H1 (cell line): ENCODE data around the gene ATP1A1. TPM values are rescaled to one million over a fixed set of nuclear protein-coding genes. Genes with fewer than 3 reads are reported as not detected.

Experiments used
- CTCF ChIA-PET: fragments of 300-600 bp; sonication (Branson Sonifier 250); formaldehyde crosslinking; loops from one replicate; lab custom pipeline; 2021; ENCODE audit not compliant: partially characterized antibody; lab: Charles Lee
- POLR2A ChIA-PET: fragments of 300-600 bp; sonication (Branson Sonifier 250); formaldehyde crosslinking; loops from one replicate; lab custom pipeline; 2021; ENCODE audit warnings: inconsistent platforms; ENCODE audit not compliant: partially characterized antibody; lab: Charles Lee
- DNase-seq, 2 experiments: peaks; one replicate each; pipeline versions ENCODE4 v3.0.0 to v3.0.0-alpha.2; 2010 to 2022; ENCODE audit warnings: low spot score in 2 of 2, low read depth in 1 of 2, mixed read lengths in 1 of 2
- FAIRE-seq: peaks from 2 replicates; lab custom pipeline; 2011; peaks lifted over from hg19 to GRCh38; lab: Jason Lieb, UNC
- H2AFZ ChIP-seq: 2 replicates; pipeline ENCODE4 v1.8.1; 2012; ENCODE audit warnings: low read length, inconsistent platforms
- H2AK5ac ChIP-seq: 2 replicates; pipeline ENCODE4 v1.6.1; 2013; ENCODE audit warnings: low read depth, low read length
- H2BK120ac ChIP-seq: replicated peaks from 2 replicates; pipeline ENCODE3; 2013; ENCODE audit warnings: low read depth, low read length, inconsistent platforms
- H2BK12ac ChIP-seq: 2 replicates; pipeline ENCODE4 v1.6.1; 2013; ENCODE audit warnings: low read depth, low read length
- H2BK15ac ChIP-seq: 2 replicates; pipeline ENCODE4 v1.6.1; 2013; ENCODE audit warnings: low read length
- H2BK20ac ChIP-seq: 2 replicates; pipeline ENCODE4 v1.6.1; 2013; ENCODE audit warnings: low read length
- H2BK5ac ChIP-seq: 2 replicates; pipeline ENCODE4 v1.6.1; 2013; ENCODE audit warnings: low read depth, low read length
- H3K14ac ChIP-seq: 2 replicates; pipeline ENCODE4 v1.6.1; 2013; ENCODE audit warnings: inconsistent platforms; ENCODE audit not compliant: insufficient read length
- H3K18ac ChIP-seq: 2 replicates; pipeline ENCODE4 v1.6.1; 2013; ENCODE audit warnings: low read length; ENCODE audit errors: extremely low read depth
- H3K23ac ChIP-seq: 2 replicates; pipeline ENCODE4 v1.6.1; 2013; ENCODE audit warnings: inconsistent platforms; ENCODE audit not compliant: insufficient read length
- H3K23me2 ChIP-seq: 2 replicates; pipeline ENCODE4 v1.6.1; 2013; ENCODE audit warnings: low read depth, low read length
- H3K27ac ChIP-seq: 2 replicates; pipeline ENCODE4 v1.6.1; 2011; ENCODE audit warnings: low read depth, low read length, inconsistent platforms
- H3K27me3 ChIP-seq, 4 experiments: replicated peaks in 1 of 4; 1 replicate in 1 of 4; 2 replicates in 3 of 4; pipeline versions ENCODE4 v1.6.1 to v1.8.1; 2011 to 2013; ENCODE audit warnings: low read length in 3 of 4, mild to moderate bottlenecking in 3 of 4, inconsistent platforms in 2 of 4, mixed read lengths in 2 of 4, moderate library complexity in 1 of 4; ENCODE audit not compliant: control insufficient read depth in 3 of 4, insufficient read depth in 3 of 4; ENCODE audit errors: extremely low read depth in 1 of 4
- H3K36me3 ChIP-seq, 4 experiments: 2 replicates each; pipeline versions ENCODE4 v1.6.1 to v1.8.1; 2011 to 2013; ENCODE audit warnings: mild to moderate bottlenecking in 4 of 4, low read length in 3 of 4, moderate library complexity in 2 of 4, control low read depth in 1 of 4, inconsistent platforms in 1 of 4; ENCODE audit not compliant: insufficient read depth in 4 of 4, control insufficient read depth in 2 of 4
- H3K4ac ChIP-seq: replicated peaks from 2 replicates; pipeline ENCODE3; 2013; ENCODE audit warnings: low read length, low read depth, mixed read lengths, inconsistent platforms; ENCODE audit not compliant: insufficient read length
- H3K4me1 ChIP-seq, 4 experiments: replicated peaks in 1 of 4; 1 replicate in 1 of 4; 2 replicates in 3 of 4; pipeline versions ENCODE4 v1.6.1 to v1.8.1; 2011 to 2013; ENCODE audit warnings: low read length in 3 of 4, inconsistent platforms in 2 of 4, mixed read lengths in 1 of 4; ENCODE audit not compliant: insufficient read depth in 4 of 4, control insufficient read depth in 3 of 4
- H3K4me2 ChIP-seq, 2 experiments: 2 replicates each; pipeline versions ENCODE4 v1.6.1 to v1.8.1; 2011 to 2013; ENCODE audit warnings: low read depth in 2 of 2, low read length in 2 of 2, control low read depth in 1 of 2, inconsistent platforms in 1 of 2, mild to moderate bottlenecking in 1 of 2; ENCODE audit not compliant: insufficient read depth in 1 of 2
- H3K4me3 ChIP-seq, 4 experiments: fragments of 200-600, 300-600 bp in 1 of 4; sonication (generic), shearing (Covaris generic), sonication (Bioruptor Twin) in 1 of 4; 2 replicates each; pipeline versions ENCODE4 v1.5.1 to v1.8.1; 2011 to 2016; ENCODE audit warnings: low read length in 4 of 4, low read depth in 3 of 4, control low read depth in 2 of 4, inconsistent platforms in 2 of 4, mild to moderate bottlenecking in 2 of 4, mixed read lengths in 1 of 4, moderate library complexity in 1 of 4; ENCODE audit not compliant: insufficient read depth in 2 of 4; ENCODE audit errors: extremely low read depth in 1 of 4
- H3K56ac ChIP-seq: replicated peaks from 2 replicates; pipeline ENCODE3; 2013; ENCODE audit warnings: low read depth, mild to moderate bottlenecking, mixed read lengths, low read length, inconsistent platforms; ENCODE audit not compliant: insufficient read length
- H3K79me1 ChIP-seq: 2 replicates; pipeline ENCODE4 v1.6.1; 2013; ENCODE audit warnings: low read depth, low read length, control low read depth
- H3K79me2 ChIP-seq, 2 experiments: 2 replicates each; pipeline versions ENCODE4 v1.6.1 to v1.8.1; 2012 to 2013; ENCODE audit warnings: low read length in 2 of 2, mild to moderate bottlenecking in 2 of 2, inconsistent platforms in 1 of 2; ENCODE audit not compliant: insufficient read depth in 2 of 2, control insufficient read depth in 1 of 2
- H3K9ac ChIP-seq, 4 experiments: replicated peaks in 1 of 4; 1 replicate in 1 of 4; 2 replicates in 3 of 4; pipeline versions ENCODE4 v1.6.1 to v1.8.1; 2011 to 2013; ENCODE audit warnings: low read depth in 3 of 4, low read length in 3 of 4, control low read depth in 2 of 4, mild to moderate bottlenecking in 2 of 4, moderate library complexity in 2 of 4, inconsistent platforms in 1 of 4; ENCODE audit errors: extremely low read depth in 1 of 4
- H3K9me3 ChIP-seq, 2 experiments: 2 replicates each; pipeline versions ENCODE4 v1.6.1 to v1.8.1; 2012 to 2013; ENCODE audit warnings: mild to moderate bottlenecking in 2 of 2, moderate library complexity in 2 of 2, control low read depth in 1 of 2, inconsistent platforms in 1 of 2, low read depth in 1 of 2, low read length in 1 of 2, mixed read lengths in 1 of 2; ENCODE audit not compliant: insufficient read depth in 2 of 2
- H4K20me1 ChIP-seq, 2 experiments: replicated peaks in 1 of 2; 2 replicates each; pipeline versions ENCODE3 to v1.8.1; 2011 to 2013; ENCODE audit warnings: inconsistent platforms in 2 of 2, low read length in 2 of 2, mild to moderate bottlenecking in 1 of 2; ENCODE audit not compliant: insufficient read depth in 2 of 2, control insufficient read depth in 1 of 2
- H4K5ac ChIP-seq: 2 replicates; pipeline ENCODE4 v1.6.1; 2013; ENCODE audit warnings: low read length, low read depth, mixed read lengths, inconsistent platforms; ENCODE audit not compliant: insufficient read length
- H4K8ac ChIP-seq: 2 replicates; pipeline ENCODE4 v1.8.0; 2013; ENCODE audit warnings: mild to moderate bottlenecking, moderate library complexity, low read length, inconsistent platforms; ENCODE audit not compliant: insufficient read depth; ENCODE audit errors: extremely low read depth
- H4K91ac ChIP-seq: replicated peaks from 2 replicates; pipeline ENCODE3; 2013; ENCODE audit warnings: low read length, mixed read lengths, inconsistent platforms; ENCODE audit not compliant: insufficient read length
- BCL11A ChIP-seq, 2 experiments: IDR thresholded peaks; one replicate each; pipeline ENCODE4 v1.6.1; 2011; ENCODE audit warnings: low read depth in 2 of 2, low read length in 2 of 2, mild to moderate bottlenecking in 2 of 2
- CBX8 ChIP-seq: fragments of 300-800, 300-1000 bp; sonication (generic); IDR thresholded peaks from 2 replicates; pipeline ENCODE4 v1.7.1; 2016; ENCODE audit warnings: low read depth, low read length, borderline replicate concordance
- HDAC2 ChIP-seq, 2 experiments: fragments of 300-600 bp in 1 of 2; sonication (generic) in 1 of 2; IDR thresholded peaks; 2 replicates each; pipeline ENCODE4 v1.6.1; 2011 to 2012; ENCODE audit warnings: low read depth in 2 of 2, low read length in 2 of 2, mild to moderate bottlenecking in 2 of 2, moderate library complexity in 2 of 2, borderline replicate concordance in 1 of 2, inconsistent platforms in 1 of 2
- KDM1A ChIP-seq: fragments of 200-600, 300-600 bp; sonication (generic); IDR thresholded peaks from 2 replicates; pipeline ENCODE4 v1.7.1; 2016; ENCODE audit warnings: mild to moderate bottlenecking, low read length, borderline replicate concordance
- MAX ChIP-seq: IDR thresholded peaks from 2 replicates; pipeline ENCODE4 v1.6.1; 2012; ENCODE audit warnings: inconsistent platforms
- NRF1 ChIP-seq: IDR thresholded peaks from 2 replicates; pipeline ENCODE4 v1.6.1; 2011; ENCODE audit warnings: mild to moderate bottlenecking, low read depth, low read length, improper control_type of control experiment
- POLR2A ChIP-seq, 2 experiments: IDR thresholded peaks; 1 replicate in 1 of 2; 2 replicates in 1 of 2; pipeline ENCODE4 v1.6.1; 2011; ENCODE audit warnings: low read depth in 2 of 2, low read length in 2 of 2, mild to moderate bottlenecking in 2 of 2; ENCODE audit errors: control extremely low read depth in 1 of 2
- RNF2 ChIP-seq: fragments of 200-900, 300-1000 bp; sonication (generic); IDR thresholded peaks from 2 replicates; pipeline ENCODE4 v1.7.1; 2016; ENCODE audit warnings: borderline replicate concordance, low read depth, mild to moderate bottlenecking, antibody characterized with exemption, low read length; ENCODE audit not compliant: poor library complexity, severe bottlenecking; ENCODE audit errors: missing control alignments
- RXRA ChIP-seq: IDR thresholded peaks from 2 replicates; pipeline ENCODE4 v1.6.1; 2011; ENCODE audit warnings: low read depth, mild to moderate bottlenecking, low read length, moderate library complexity; ENCODE audit not compliant: insufficient read depth
- SIRT6 ChIP-seq: IDR thresholded peaks from one replicate; pipeline ENCODE4 v1.7.1; 2012; ENCODE audit warnings: low read length, inconsistent platforms
- SP2 ChIP-seq: IDR thresholded peaks from 2 replicates; pipeline ENCODE4 v1.6.1; 2012; ENCODE audit warnings: mild to moderate bottlenecking, low read length, inconsistent platforms
- TAF7 ChIP-seq: optimal IDR thresholded peaks from 2 replicates; pipeline ENCODE3; 2011; ENCODE audit warnings: low read depth, mild to moderate bottlenecking, inconsistent platforms, low read length, moderate library complexity, borderline replicate concordance
- TBP ChIP-seq: IDR thresholded peaks from 2 replicates; pipeline ENCODE4 v1.6.1; 2011; ENCODE audit warnings: low read depth, low read length, improper control_type of control experiment
- TCF12 ChIP-seq: IDR thresholded peaks from 2 replicates; pipeline ENCODE4 v1.6.1; 2011; ENCODE audit warnings: low read depth, mild to moderate bottlenecking, low read length
- WGBS, 2 experiments: shearing (Covaris generic) in 1 of 2; methylation state at CpG; one replicate each; pipeline versions ENCODE4 v1.1.6 to v1.1.7; 2013 to 2015; ENCODE audit warnings: low lambda C conversion rate in 2 of 2, mixed read lengths in 2 of 2, inconsistent platforms in 1 of 2, low coverage in 1 of 2, missing lambda C conversion rate in 1 of 2; ENCODE audit not compliant: insufficient replicate concordance in 2 of 2, insufficient coverage in 1 of 2, insufficient read length in 1 of 2; ENCODE audit errors: extremely low coverage in 1 of 2, missing lambda C conversion rate in 1 of 2; 5-methylcytosine and 5-hydroxymethylcytosine counted together
- polyA plus RNA-seq, 7 experiments: library from polyadenylated mRNA; depleted of rRNA in 3 of 7; stranded (reverse) in 5 of 7; unstranded in 2 of 7; fragments of >200 nt in 5 of 7; fragments of 200-250 nt in 2 of 7; gene quantifications; 1 replicate in 5 of 7; 2 replicates in 1 of 7; 4 replicates in 1 of 7; pipeline versions ENCODE4 v1.2.1 to v1.2.3, GENCODE V29; 2011 to 2013; ENCODE audit warnings: missing spikeins in 2 of 7, mixed read lengths in 2 of 7
- total RNA-seq: library from RNA; stranded (reverse); fragmentation: NEBNext Ultra II Directional; extraction: Animal tissue kit (Norgen Biotek cat#: 25700); gene quantifications from 2 replicates; pipeline ENCODE4 v1.2.1, GENCODE V29; 2021

ATP1A1 gene
- total and polyA plus RNA-seq, 2 of the 8 experiments (the other 6 are each of a cell fraction or from before 2014, with no cell fraction given) = 222 to 325 TPM

- no peaks in the 10 kb centered on the region for H3K9me3 ChIP-seq
- H4K8ac ChIP-seq = no peak overlapping the region
- ChIA-PET CTCF (interaction anchor here (0.8 to 1.7 kb wide), 8 partner anchors 11 to 243 kb away, joined by 3 to 8 read pairs (median 5); no protein-coding TSS in a partner anchor), POLR2A (interaction anchor here (1.3 to 2.1 kb wide), 2 partner anchors 15 to 36 kb away, joined by 4 to 8 read pairs; no protein-coding TSS in a partner anchor)
- H2BK15ac ChIP-seq = no peak overlapping the region
- no peak for DNase-seq
- no peak overlapping the region for H3K23ac ChIP-seq
- no peak overlapping the region for H2BK5ac ChIP-seq
- H2BK120ac ChIP-seq = no peak overlapping the region
- no peak overlapping the region for H3K4ac ChIP-seq
- no peak overlapping the region for H3K4me2 ChIP-seq
- no peak overlapping the region for H3K56ac ChIP-seq
- H3K79me1 ChIP-seq = peaks cover 6% of the 10 kb centered on the region; the same call in 1 of the 2 replicates
- no peak overlapping the region for H3K9ac ChIP-seq
- no peak overlapping the region for H3K18ac ChIP-seq
- H3K4me3 ChIP-seq = no peak overlapping the region
- H3K79me2 ChIP-seq = peaks cover 22 to 65% of the 10 kb centered on the region in 2 experiments
- whole genome bisulfite sequencing, 2 experiments = 84% methylated on average over 2 of the region's 2 CpGs; no CpG with 5 or more reads in 1 of the 2 experiments
- H2AK5ac ChIP-seq = no peak overlapping the region
- no peak overlapping the region for H2BK12ac ChIP-seq
- no peak overlapping the region for H4K5ac ChIP-seq
- H2BK20ac ChIP-seq = no peak overlapping the region
- H3K4me1 ChIP-seq = peaks cover 3 to 17% (median 6%) of the 10 kb centered on the region in 4 experiments; a peak in 4 of 7 replicates
- H3K14ac ChIP-seq = no peak overlapping the region
- H3K27me3 ChIP-seq = no peaks in the 10 kb centered on the region
- no peak overlapping the region for H2AFZ ChIP-seq
- no peak overlapping the region for H4K91ac ChIP-seq
- H3K23me2 ChIP-seq = no peaks in the 10 kb centered on the region
- no peak for FAIRE-seq
- H3K27ac ChIP-seq = no peak overlapping the region
- H4K20me1 ChIP-seq = peaks cover 18 to 26% of the 10 kb centered on the region in 2 experiments
- peaks cover 8 to 33% (median 19%) of the 10 kb centered on the region in 4 experiments for H3K36me3 ChIP-seq
- no peak for TF ChIP-seq SP2
- TF ChIP-seq CBX8 = no peak
- no peak for TF ChIP-seq TCF12
- no peak for TF ChIP-seq RXRA
- TF ChIP-seq POLR2A (IDR thresholded peaks at IDR 0.05; ENCODE audit: control extremely low read depth in 1 of 2, low read depth in 2 of 2, low read length in 2 of 2) = no peak
- TF ChIP-seq KDM1A = no peak
- no peak for TF ChIP-seq RNF2
- no peak for TF ChIP-seq NRF1
- no peak for TF ChIP-seq BCL11A (IDR thresholded peaks at IDR 0.05; ENCODE audit: low read depth in 2 of 2, low read length in 2 of 2)
- no peak for TF ChIP-seq SIRT6
- TF ChIP-seq HDAC2 (IDR thresholded peaks at IDR 0.05; ENCODE audit: borderline replicate concordance in 1 of 2, low read depth in 2 of 2, low read length in 2 of 2) = no peak
- TF ChIP-seq MAX = no peak
- no peak for TF ChIP-seq TAF7
- no peak for TF ChIP-seq TBP
These were observed 9.3 kb downstream of the ATP1A1 start for GRCh38 chr1:116382321-116382720.
